CD14-positive monocyte (primary cell): ENCODE results near the gene CA10. TPM values are rescaled to one million over a fixed set of nuclear protein-coding genes. Genes with fewer than 3 reads are reported as not detected.

Experiments used
- DNase-seq, 3 donors: peaks; one replicate each; pipeline ENCODE4 v3.0.0-alpha.2; 2011 to 2022
- H2AFZ ChIP-seq: 2 replicates; pipeline ENCODE4 v1.6.0; 2012; ENCODE audit warnings: mild to moderate bottlenecking, low read depth, low read length, inconsistent platforms; ENCODE audit not compliant: insufficient read depth, poor library complexity, severe bottlenecking
- H3K27ac ChIP-seq, 2 donors: 1 replicate in 1 of 2; 2 replicates in 1 of 2; pipeline ENCODE4 v1.5.1; 2012 to 2013; ENCODE audit warnings: low read length in 2 of 2, control low read depth in 1 of 2, inconsistent platforms in 1 of 2, low read depth in 1 of 2, mild to moderate bottlenecking in 1 of 2
- H3K27me3 ChIP-seq, 2 donors: one replicate each; pipeline versions ENCODE4 v1.6.0 to v1.6.1; 2011 to 2013; ENCODE audit warnings: low read length in 2 of 2; ENCODE audit not compliant: control insufficient read depth in 2 of 2, insufficient read depth in 2 of 2
- H3K36me3 ChIP-seq, 2 donors: replicated peaks in 1 of 2; 1 replicate in 1 of 2; 2 replicates in 1 of 2; pipeline versions ENCODE4 v1.5.1 to v1.6.1; 2012 to 2013; ENCODE audit warnings: low read length in 2 of 2, control low read depth in 1 of 2, inconsistent platforms in 1 of 2, mild to moderate bottlenecking in 1 of 2; ENCODE audit not compliant: insufficient read depth in 2 of 2, control insufficient read depth in 1 of 2
- H3K4me1 ChIP-seq, 2 donors: 1 replicate in 1 of 2; 2 replicates in 1 of 2; pipeline versions ENCODE4 v1.5.1 to v1.6.1; 2012 to 2013; ENCODE audit warnings: low read length in 2 of 2, control low read depth in 1 of 2, inconsistent platforms in 1 of 2, mild to moderate bottlenecking in 1 of 2, moderate library complexity in 1 of 2; ENCODE audit not compliant: insufficient read depth in 2 of 2, control insufficient read depth in 1 of 2
- H3K4me2 ChIP-seq: replicated peaks from 2 replicates; pipeline ENCODE3; 2012; ENCODE audit warnings: low read length, moderate library complexity, mild to moderate bottlenecking; ENCODE audit not compliant: poor library complexity, severe bottlenecking; ENCODE audit errors: extremely low read depth
- H3K4me3 ChIP-seq, 3 experiments: fragments of 200-600 bp in 1 of 3; sonication (generic) in 1 of 3; replicated peaks in 1 of 3; 1 replicate in 2 of 3; 2 replicates in 1 of 3; pipeline ENCODE4 v1.5.1; 2011 to 2013; ENCODE audit warnings: low read length in 3 of 3, mild to moderate bottlenecking in 3 of 3, control low read depth in 2 of 3, low read depth in 2 of 3, inconsistent platforms in 1 of 3, moderate library complexity in 1 of 3
- H3K79me2 ChIP-seq: 2 replicates; pipeline ENCODE4 v1.6.0; 2012; ENCODE audit warnings: mild to moderate bottlenecking, control low read depth, inconsistent platforms, low read length, moderate library complexity; ENCODE audit not compliant: insufficient read depth
- H3K9ac ChIP-seq: 2 replicates; pipeline ENCODE4 v1.6.0; 2017; ENCODE audit warnings: low read length, mild to moderate bottlenecking; ENCODE audit not compliant: insufficient read depth, poor library complexity, severe bottlenecking
- H3K9me3 ChIP-seq, 2 donors: replicated peaks in 1 of 2; 1 replicate in 1 of 2; 2 replicates in 1 of 2; pipeline versions ENCODE4 v1.5.1 to v1.6.1; 2012 to 2013; ENCODE audit warnings: low read length in 2 of 2, control low read depth in 1 of 2; ENCODE audit not compliant: control insufficient read depth in 1 of 2, insufficient read depth in 1 of 2
- H4K20me1 ChIP-seq: 2 replicates; pipeline ENCODE4 v1.6.0; 2012; ENCODE audit warnings: mild to moderate bottlenecking, low read length, control low read depth, moderate library complexity; ENCODE audit not compliant: insufficient read depth
- H3K27ac Mint-ChIP-seq, 7 donors: one replicate each; pipeline ENCODE4 v1.8.0; 2020; ENCODE audit warnings: mild to moderate bottlenecking in 7 of 7, mixed read lengths in 7 of 7, moderate library complexity in 6 of 7, inconsistent platforms in 2 of 7
- H3K27me3 Mint-ChIP-seq, 3 donors: one replicate each; pipeline ENCODE4 v1.8.0; 2021 to 2022; ENCODE audit warnings: low read depth in 3 of 3, mild to moderate bottlenecking in 3 of 3, mixed read lengths in 3 of 3, moderate library complexity in 3 of 3, inconsistent platforms in 1 of 3
- H3K36me3 Mint-ChIP-seq, 2 donors: one replicate each; pipeline ENCODE4 v1.8.0; 2020; ENCODE audit warnings: mixed read lengths in 2 of 2, inconsistent platforms in 1 of 2, mild to moderate bottlenecking in 1 of 2
- H3K4me1 Mint-ChIP-seq: one replicate; pipeline ENCODE4 v1.8.0; 2020; ENCODE audit warnings: mild to moderate bottlenecking, mixed read lengths
- H3K4me3 Mint-ChIP-seq, 2 donors: one replicate each; pipeline ENCODE4 v1.8.0; 2020; ENCODE audit warnings: mild to moderate bottlenecking in 2 of 2, mixed read lengths in 2 of 2, moderate library complexity in 1 of 2
- H3K9me3 Mint-ChIP-seq, 7 donors: one replicate each; pipeline ENCODE4 v1.8.0; 2020 to 2022; ENCODE audit warnings: mixed read lengths in 7 of 7, mild to moderate bottlenecking in 6 of 7, moderate library complexity in 6 of 7, inconsistent platforms in 2 of 7
- WGBS: methylation state at CpG from one replicate; pipeline ENCODE4 v1.1.5; 2013; ENCODE audit warnings: missing lambda C conversion rate; ENCODE audit not compliant: insufficient coverage; 5-methylcytosine and 5-hydroxymethylcytosine counted together
- intact Hi-C, 2 donors: fragments of 100-400 bp; cut with micrococcal nuclease; formaldehyde crosslinking; loops; one replicate each; pipeline versions ENCODE4 v1.15.0 to v1.15.1; 2023
- polyA plus RNA-seq, 3 donors: library from polyadenylated mRNA; depleted of rRNA in 1 of 3; unstranded in 2 of 3; stranded (reverse) in 1 of 3; fragments of 300-500 nt in 2 of 3; fragments of >200 nt in 1 of 3; fragmentation: Illumina TruSeq in 2 of 3; gene quantifications; 1 replicate in 2 of 3; 2 replicates in 1 of 3; pipeline ENCODE4 v1.2.3, GENCODE V29; 2012 to 2021
- TF ChIP-seq, protein P1 (sequence below): fragments of 200-600 bp; IDR thresholded peaks from one replicate; pipeline ENCODE4 v1.8.0; 2022; ENCODE audit warnings: antibody characterized with exemption, mild to moderate bottlenecking

The CA10 gene
- polyA plus RNA-seq, 3 donors = not detected

- TF ChIP-seq, protein P1, sequence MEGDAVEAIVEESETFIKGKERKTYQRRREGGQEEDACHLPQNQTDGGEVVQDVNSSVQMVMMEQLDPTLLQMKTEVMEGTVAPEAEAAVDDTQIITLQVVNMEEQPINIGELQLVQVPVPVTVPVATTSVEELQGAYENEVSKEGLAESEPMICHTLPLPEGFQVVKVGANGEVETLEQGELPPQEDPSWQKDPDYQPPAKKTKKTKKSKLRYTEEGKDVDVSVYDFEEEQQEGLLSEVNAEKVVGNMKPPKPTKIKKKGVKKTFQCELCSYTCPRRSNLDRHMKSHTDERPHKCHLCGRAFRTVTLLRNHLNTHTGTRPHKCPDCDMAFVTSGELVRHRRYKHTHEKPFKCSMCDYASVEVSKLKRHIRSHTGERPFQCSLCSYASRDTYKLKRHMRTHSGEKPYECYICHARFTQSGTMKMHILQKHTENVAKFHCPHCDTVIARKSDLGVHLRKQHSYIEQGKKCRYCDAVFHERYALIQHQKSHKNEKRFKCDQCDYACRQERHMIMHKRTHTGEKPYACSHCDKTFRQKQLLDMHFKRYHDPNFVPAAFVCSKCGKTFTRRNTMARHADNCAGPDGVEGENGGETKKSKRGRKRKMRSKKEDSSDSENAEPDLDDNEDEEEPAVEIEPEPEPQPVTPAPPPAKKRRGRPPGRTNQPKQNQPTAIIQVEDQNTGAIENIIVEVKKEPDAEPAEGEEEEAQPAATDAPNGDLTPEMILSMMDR = no peak
- H3K4me1 ChIP-seq = no peaks in the 10 kb centered on the region
- no peak overlapping the region for H3K9ac ChIP-seq
- no peak for DNase-seq
- no peaks in the 10 kb centered on the region for H4K20me1 ChIP-seq
- H2AFZ ChIP-seq = no peak overlapping the region
- H3K9me3 Mint-ChIP-seq = peaks cover 0 to 1% (median 0%) of the 10 kb centered on the region in 7 donors
- intact Hi-C loops = no loop called here
- H3K4me3 ChIP-seq = no peak overlapping the region
- no peaks in the 10 kb centered on the region for H3K36me3 ChIP-seq
- 56% methylated on average over 2 of the region's 3 CpGs for WGBS
- H3K27ac Mint-ChIP-seq = no peak overlapping the region
- H3K79me2 ChIP-seq = no peaks in the 10 kb centered on the region
- H3K4me2 ChIP-seq = no peak overlapping the region
- no peaks in the 10 kb centered on the region for H3K9me3 ChIP-seq
- no peaks in the 10 kb centered on the region for H3K27me3 ChIP-seq
- peaks cover 0 to 7% (median 6%) of the 10 kb centered on the region in 3 donors for H3K27me3 Mint-ChIP-seq
- no peaks in the 10 kb centered on the region for H3K4me1 Mint-ChIP-seq
- H3K27ac ChIP-seq = no peak overlapping the region
- H3K4me3 Mint-ChIP-seq = no peak overlapping the region
- no peaks in the 10 kb centered on the region for H3K36me3 Mint-ChIP-seq
These were observed 507.7 kb downstream of the CA10 start for GRCh38 chr17:51650772-51651171.

DNA sequence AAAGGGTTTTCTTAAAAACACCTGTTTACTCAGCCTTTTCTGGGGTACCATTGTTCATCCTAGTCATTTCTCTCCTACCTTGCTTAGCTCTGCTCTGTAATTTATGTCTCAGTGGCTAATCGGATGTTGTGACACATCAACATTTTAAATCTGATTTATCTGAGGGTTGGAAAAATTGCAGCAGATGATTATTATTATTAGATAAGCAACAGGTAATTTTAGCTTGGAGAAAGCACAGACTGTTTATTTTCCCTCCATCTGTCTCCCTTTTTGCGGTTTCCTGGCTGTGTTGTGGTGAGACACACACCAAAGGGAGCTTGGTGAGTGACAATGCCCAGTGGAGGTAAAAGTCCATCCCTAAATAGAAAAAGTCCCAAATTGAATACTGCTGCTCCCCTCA, 508.3 kb downstream of the CA10 start:
- no peaks in the 10 kb centered on the region for H3K36me3 Mint-ChIP-seq
- TF ChIP-seq, protein P1 = no peak
- peaks cover 0 to 1% (median 0%) of the 10 kb centered on the region in 7 donors for H3K9me3 Mint-ChIP-seq
- H3K4me1 Mint-ChIP-seq = no peaks in the 10 kb centered on the region
- WGBS = no CpG with 5 or more reads among the region's 2 CpGs
- Histone ChIP-seq H2AFZ (no peak overlapping the region), H3K9me3 (no peaks in the 10 kb centered on the region), H3K9ac (no peak overlapping the region), H4K20me1 (no peaks in the 10 kb centered on the region), H3K4me2 (no peak overlapping the region), H3K4me1 (no peaks in the 10 kb centered on the region), H3K27me3 (no peaks in the 10 kb centered on the region), H3K4me3 (no peak overlapping the region), H3K36me3 (no peaks in the 10 kb centered on the region), H3K79me2 (no peaks in the 10 kb centered on the region), H3K27ac (no peak overlapping the region)
- no peak overlapping the region for H3K27ac Mint-ChIP-seq
- H3K27me3 Mint-ChIP-seq = peaks cover 0 to 7% (median 6%) of the 10 kb centered on the region in 3 donors
- DNase-seq = no peak
- intact Hi-C loops = no loop called here
- H3K4me3 Mint-ChIP-seq = no peak overlapping the region
